ENCODE results near the gene NLGN1.

The NLGN1 gene

DNA sequence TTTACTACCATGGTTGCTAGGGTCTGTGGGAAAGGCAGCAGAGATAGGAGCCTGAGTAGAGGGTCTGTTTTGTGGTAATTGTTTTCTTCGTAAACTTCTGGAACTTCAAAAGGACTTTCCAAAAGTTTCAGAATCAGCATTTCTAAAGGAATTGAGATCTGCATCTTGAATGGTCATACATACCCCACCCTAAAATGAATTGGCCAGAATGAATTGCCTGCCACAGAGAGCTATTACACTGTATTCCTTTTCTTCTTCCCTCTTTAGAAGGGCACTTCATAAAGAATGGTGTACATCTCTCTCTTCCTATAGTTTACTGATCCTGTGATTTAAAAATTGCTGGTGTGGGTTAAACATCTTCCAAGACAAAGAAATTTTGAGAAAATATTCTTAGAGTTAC lies 525.7 kb downstream of the NLGN1 start:
- DNase-seq = no peak

DNA sequence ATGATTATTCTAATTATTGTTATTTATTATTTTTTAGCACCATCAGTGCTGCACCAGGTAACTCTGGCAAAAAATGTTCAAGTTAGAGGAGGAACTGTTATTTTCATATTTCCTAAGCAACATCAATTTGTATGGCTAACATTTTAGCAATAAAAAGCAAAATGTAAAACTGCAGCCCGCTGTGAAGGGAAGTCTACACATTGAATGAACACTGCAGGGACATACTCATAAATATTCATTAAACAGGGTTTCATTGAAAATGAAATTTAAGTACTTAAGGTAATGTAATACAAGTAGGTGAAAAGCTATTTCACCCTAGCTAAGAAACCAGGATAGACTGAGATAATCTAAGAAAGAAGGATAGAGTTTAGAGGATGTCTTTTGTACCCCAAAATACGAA lies 532.7 kb downstream of the NLGN1 start:
- no peak for DNase-seq

DNA sequence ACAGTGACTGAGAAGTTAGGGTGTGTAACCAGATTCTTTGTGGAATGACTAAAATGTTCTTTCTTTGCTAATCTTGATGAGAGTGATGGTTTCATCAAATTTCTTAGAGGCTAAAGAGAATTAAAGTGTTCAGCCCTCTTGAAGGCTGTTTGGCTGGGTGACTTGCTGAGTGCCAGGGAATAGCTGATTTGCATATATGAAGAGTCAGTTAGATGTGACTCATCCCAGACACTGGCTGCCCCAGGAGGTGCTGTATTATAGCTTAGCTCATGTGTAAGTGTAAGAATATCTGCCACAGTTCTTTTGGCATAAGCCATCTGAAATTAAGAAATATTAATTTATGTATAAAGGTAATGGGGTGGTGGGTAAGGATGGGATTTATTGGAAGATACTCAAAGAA lies 535.1 kb downstream of the NLGN1 start:
- DNase-seq = no peak

DNA sequence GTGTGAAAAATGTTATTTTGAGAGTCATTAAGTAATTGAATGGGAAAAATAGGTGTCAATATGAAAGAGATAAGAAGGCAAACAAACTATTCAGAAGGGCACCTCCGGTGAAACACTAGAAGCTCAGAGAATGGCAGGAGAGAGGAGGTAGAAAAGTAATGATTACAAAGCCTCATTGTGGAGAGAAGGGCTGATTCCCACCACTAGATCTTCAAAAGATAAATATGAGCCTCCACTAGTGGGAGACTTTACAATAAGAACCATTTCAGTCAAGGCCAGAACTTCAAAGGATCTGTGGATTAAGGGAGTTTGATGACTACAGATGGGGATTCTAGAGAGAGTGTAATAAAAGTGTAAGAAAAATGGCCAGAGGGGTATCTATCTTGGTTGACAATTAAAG lies 535.6 kb downstream of the NLGN1 start:
- no peak for DNase-seq

DNA sequence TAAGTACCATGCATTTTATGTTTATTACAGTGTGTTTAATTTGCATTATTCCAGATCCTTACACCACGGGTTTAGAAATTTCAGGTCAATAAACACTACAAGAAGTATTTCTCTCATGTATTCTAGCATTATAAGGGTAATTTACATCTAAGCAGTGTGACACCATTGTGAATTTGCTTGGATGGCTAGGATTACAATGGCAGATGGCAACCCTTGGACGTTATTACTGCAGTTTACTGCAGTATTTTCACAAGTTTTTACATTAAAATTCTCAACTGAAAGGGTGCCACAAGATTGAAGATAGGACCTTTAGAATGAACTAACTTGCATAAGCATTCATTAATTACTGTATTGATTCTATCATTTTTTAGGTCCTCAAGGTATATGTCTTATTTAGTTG lies 538.8 kb downstream of the NLGN1 start:
- no peak for DNase-seq

DNA sequence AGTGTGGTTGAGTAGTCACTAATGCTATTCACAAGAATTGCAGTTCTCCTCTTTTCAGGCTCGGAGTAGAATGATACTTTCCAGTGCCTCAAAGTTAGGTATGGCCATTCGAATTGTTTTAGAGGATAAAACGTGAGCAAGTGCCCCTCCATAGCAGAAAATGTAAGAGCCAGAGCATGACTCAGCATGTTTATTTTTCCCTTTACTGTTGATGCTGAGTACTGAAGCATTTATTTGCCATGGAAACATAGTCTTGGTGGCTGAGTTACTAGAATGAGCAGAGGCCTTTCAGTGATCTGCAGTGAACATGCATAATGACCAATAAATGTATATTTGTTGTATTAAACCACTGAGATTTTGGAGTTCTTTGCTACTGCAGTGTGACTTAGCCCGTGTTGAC lies 540.6 kb downstream of the NLGN1 start:
- no peak for DNase-seq

DNA sequence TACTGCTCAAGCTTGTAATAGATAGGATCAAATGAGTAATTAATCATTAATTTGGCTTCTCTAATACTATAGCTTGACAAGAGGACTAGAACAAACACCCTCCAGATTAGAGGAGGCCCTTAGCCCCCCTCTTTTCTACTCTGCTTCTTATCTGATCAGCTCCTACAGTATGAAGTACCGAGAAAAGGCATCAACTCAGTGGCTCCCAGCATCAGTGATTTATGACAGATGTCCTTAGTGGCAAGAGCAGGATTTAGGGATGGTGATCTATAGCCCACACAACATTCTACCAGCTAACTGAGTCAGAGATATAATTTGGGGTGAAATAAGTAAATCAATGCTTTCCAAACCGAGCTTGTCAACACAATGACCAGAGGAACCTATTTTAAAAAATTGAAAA lies 541.1 kb downstream of the NLGN1 start:
- DNase-seq = no peak

DNA sequence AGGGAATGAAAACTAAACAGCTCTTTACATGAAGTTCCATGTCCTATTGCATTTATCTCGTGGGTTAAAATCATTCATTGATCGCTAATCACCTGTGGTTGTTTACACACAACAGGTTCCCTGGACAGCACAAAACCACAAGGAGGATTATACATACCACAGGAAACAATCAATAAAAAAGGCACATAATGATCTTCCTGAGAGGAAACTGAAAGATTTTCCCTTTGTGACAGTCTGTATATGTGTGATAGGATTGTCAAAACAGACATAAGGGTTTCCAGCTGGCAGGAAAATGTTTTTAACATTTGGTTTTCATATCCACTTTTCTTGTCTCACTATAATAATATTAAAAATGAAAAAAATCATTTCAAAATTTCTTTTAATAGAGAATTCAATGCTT lies 541.8 kb downstream of the NLGN1 start:
- DNase-seq = no peak

DNA sequence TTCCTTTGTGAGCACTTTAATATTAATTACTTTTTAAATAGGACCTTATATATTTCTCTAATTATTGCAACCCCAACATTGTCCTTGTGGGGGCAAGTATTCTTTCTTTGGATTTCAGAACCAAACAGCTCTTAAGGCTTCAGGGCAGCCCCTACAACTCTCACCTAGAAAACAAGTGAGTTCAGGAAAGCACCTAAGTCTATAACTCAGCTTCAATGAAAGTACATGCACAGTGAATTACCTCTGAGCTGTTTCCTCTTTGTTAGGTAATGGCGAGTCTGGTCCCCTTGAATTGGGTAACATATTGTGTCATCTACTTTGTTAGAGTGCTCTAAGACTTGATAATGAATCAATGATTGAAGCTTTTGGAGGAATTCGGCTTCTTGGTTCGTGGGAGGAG lies 545.7 kb downstream of the NLGN1 start:
- DNase-seq = no peak

DNA sequence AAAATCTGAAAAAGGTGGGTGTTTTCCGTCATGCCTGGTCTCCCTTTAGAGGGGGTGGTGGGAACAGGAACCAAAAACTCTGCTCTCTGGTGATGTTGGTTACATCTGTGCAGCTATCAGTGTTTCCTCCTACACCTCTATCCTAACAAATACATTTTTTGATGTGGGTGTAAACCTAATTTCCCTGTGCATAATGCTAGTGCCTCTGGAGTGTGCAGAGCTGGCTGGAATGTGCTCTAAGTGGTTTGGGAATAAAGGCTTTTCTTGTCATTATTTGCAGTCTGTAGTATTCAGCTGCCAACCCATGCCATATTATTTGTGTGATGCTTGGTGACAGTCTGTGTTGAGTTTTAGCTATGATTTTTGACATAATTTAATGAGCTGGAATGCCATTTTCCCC lies 547.6 kb downstream of the NLGN1 start:
- DNase-seq = no peak

DNA sequence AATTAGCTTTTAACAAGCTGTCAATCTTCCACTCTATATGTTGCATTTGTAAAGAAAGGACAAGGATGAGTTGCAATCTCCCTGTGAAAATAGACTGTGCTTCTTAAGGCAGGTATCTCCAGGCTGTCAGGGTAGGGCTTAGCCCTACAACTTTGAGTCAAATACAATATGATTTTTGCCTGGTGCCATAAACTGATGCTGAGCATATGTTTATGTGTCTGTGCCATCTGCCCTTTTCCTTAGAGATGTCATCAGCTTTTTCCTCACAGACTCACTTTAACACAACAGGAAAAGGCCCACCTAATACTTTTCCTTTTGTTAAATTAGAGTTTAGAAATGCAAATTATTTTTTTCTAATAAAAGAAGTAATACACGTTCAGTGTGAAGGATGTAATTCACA lies 548.3 kb downstream of the NLGN1 start:
- no peak for DNase-seq

DNA sequence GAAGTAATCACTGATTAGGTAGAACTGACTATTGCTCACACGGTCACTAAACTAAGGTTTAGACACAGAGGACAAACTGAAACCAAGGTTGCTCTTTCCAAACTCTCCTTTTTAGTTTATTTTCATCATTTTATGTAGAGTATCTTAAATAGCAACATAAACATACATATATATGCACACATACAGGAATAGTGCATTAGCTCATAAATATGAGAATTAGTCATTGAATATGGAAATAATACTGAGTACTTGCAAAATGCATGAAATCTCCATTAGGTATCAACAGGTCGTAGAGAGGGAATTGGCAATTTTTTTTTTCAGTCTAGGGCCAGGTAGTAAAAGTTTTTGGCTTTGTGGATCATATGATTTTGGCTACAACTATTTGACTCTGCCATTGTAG lies 557.1 kb downstream of the NLGN1 start:
- DNase-seq = no peak

DNA sequence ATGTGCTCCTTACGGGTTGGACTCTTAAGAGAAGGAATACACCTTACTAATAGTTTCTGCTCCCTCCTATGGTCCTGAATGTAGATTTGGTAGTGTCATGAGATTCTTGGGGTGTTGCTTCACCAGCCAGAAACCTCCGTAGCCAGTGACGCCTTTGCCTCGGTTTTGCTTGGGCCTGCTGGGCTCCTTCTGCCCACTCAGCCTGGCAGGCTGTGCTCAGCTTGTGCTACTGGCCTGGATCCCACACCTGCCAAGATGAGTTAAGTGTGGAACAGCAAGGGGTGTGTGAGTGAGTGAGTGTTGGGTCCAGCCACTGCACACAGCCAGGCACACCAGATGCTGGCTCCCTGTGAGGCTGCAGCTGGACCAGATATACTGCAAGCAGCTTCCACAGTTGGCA lies 560.1 kb downstream of the NLGN1 start:
- no peak for DNase-seq

DNA sequence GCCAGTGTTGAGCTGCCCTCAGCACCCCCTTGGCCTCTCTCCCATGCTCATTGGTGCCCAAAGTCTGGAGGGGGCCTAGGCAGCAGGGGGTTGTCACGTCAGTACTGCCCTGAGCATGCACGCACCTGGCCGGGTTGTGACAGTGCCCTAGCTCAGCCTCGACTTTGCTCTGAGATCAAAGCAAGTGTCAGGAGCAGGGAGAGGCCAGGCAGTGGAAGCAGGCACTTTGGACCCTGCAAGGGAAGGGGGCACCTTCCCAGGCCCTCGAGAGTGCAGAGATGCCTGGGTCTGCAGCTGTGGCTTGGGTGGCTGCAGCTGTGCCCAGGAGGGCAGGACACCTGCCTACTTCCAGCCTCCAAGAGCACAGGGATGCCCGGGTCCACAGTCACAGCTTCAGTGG lies 561.3 kb downstream of the NLGN1 start:
- DNase-seq = no peak

DNA sequence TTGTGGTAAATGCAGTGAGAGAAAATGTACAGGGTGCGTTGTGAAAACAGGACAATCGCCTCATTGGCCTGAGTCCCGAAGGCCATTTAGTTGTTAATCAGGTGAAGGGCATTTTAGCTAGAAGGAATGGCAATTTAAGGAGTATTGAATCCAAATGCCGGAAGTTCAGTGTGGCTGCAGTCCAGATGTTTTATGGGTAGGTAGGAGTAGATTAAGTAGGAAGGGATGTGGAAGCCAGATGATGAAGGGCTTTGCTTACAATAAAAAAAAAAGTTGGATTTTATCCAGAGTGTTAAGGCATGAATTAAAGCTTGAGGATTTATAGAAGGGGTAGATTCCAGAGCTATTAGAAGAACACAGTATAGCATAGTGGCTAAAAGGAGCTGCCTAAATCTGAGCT lies 572.7 kb downstream of the NLGN1 start:
- no peak for DNase-seq

DNA sequence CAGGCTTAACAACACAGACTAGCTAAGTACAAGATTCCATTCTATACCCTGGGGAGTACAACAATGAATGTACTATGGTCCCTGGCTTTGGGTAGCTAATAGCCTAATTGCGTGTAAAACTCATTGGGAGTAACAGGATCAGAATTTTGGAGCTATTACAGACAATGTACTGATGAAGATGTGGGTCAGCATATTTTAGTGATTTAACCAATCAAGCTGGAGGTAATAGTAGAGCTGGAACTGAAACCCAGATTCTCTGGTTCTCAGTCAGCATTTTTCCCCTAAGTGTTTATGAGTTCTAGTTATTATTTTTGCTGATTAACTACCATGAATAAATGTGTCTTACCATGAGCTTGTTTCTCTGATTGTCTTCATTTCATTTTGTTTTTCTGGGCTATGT lies 578.7 kb downstream of the NLGN1 start:
- DNase-seq = no peak

DNA sequence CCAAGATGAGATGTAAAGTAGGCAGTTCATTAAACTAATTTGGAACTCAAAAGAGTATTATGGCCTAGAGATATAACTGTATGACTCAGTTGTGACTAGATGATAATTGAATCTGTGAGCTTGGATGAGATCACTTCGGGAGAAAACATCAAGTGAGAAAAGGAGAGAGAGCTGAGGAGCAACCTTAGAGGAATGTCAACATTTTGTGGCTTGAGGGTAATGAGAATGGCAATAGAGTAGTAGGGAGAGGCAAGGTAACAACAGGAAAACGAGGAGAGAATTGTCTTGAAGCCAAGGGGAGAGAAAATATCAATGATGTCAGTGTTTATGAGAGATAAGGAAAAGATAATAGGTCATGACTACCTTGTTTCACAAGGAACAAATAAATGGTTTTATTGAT lies 580.2 kb downstream of the NLGN1 start:
- no peak for DNase-seq

DNA sequence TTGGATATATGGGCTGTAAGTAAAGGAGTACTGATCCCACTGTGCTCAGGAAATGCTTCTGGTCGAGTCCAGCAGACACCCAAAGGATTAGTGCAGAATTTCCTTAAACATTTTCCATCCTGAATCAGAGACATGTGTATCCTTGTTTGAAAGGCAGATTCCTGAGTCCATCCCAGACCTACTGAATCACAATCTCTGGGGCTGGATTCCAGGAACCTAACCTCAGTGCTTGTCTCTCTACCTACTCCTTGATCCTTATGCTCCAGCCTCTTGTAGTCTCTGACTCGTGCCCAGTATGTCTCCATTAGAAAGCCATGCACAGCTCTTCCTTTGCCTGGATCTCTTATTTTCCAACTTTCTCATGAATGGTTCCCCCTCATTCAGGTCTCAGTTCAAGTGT lies 585.8 kb downstream of the NLGN1 start:
- no peak for DNase-seq

DNA sequence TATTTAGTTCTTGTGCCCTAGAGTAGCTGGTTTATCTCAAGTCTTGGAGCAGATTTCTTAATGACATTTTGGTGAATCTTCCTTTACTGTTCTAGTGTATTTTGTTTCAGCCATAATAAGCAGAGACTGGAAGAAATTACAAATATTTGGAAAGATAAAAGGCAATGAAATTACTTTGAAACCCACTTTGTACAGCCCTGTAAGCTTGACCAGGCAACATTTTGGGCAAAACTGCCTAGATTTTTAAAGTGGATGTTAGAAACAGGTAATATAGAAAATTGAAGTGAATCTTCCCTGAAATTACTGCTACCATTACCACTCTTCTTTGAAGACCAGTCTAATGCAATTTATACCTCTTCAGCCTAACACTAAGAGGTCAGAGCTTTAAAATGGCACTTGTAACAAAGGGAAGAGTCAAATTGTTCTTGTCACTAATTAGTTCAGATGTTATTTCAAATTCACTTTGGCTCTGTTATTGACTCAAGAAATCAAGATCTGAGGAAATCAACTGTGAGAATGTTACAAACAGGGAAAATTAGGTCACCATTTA lies 589.4 kb downstream of the NLGN1 start:
- no peak for DNase-seq

DNA sequence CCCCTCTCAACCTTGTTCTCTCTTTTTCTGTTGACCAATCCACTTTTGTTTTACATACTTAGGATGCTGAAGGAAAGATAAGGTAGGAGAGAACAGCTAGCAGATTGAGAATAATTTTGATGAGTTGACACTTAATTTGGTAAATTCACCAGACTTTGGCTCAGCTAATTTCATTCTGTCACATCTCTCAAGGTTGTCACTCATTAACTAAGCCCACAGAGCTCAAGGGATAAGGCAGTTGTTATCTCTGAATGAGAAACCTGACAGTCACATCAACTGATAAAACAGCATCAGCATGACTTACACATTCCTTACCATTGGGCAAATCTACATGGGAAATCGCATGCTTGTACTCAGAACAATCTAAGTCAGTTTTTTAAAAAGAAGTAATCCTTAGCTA lies 591.4 kb downstream of the NLGN1 start:
- DNase-seq = no peak

DNA sequence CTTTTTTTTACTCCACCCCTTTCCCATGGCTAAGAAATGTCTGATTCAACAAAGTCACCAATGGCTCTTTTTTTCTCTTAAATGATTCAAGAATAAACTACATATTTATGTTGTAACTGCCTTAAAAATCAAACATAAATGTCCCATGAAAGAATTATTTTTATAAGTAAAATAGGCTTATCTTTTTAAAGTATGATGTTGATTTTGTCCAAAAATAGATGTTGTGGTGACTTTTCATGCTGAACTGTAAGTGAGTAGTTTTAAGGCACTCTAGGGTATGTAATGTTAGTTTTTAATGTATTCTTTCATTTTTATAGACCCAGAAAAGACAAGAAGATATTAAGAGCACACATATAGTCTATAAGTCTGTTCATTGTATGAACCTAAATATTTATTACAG lies 594.9 kb downstream of the NLGN1 start:
- no peak for DNase-seq

DNA sequence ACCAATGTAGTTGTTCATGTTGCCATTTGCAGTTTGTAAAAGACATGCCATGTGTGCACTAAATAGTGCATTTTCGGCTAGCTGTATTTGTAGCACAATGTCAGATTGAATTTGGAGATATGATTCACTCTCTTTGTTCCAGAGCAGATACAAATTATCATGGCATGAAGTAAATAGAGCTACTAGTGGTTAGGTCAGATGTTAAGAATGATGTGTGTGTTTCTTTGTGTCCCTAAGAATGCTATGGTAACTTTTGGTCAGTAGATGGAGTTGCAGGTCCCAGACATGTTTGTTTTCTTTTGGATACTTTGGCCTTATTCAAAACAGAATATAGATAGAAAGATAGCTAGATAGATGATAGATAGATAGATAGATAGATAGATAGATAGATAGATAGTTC lies 595.8 kb downstream of the NLGN1 start:
- DNase-seq = no peak

DNA sequence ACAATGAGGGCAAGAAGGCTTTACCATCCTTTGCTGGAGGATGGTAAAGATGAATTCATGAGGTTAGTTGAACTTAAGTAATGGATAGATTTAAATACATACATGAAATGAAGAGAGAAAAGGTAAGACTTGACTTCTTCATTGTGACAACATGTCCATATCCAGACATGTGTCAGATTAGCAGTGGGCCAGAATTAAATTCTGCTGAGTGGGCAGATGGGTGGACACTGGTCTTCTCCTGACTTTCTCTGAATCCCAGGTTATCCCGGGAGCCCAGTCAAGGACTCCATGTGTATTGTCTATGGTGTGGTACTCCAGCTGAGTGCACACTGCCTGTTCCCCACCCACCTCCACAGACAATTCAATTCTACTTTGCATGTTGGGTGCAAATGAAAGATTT lies 603.1 kb downstream of the NLGN1 start:
- no peak for DNase-seq

DNA sequence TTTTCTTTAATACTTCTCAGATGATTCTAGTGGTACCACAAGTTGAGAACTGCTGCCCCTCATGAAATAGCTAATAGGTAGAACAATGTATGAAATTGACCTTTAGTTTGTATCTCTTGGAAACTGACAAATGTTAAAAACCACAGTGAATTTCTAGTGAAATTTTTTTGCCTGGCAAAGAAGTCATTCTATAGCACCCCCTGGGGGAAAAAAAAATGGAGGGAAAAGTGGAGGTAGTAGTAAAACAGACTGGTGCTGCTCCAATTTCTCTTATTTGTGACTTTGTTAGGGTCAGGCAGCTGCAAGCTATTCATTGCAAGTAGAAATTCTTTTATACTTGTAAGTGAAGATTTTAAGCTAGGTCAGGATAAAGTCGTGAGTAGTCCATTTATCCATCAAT lies 605.0 kb downstream of the NLGN1 start:
- no peak for DNase-seq

DNA sequence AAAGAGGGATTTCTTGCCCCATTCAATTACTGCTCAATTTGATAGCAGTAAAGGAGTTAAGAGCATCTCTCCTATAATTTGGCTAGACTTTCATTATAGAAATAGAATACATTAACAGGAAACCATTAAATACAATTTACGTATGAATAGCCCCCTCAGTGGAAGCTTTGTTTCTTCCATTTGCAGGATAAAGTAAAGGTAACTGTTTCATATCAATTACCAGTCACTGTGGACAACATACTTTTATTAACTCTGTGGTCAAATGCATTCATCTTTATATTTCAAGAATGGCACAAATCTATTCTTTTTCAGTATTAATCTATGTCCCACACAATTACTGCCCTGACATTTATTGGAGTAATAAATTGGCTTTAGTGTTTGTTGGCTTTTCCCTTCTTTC lies 613.4 kb downstream of the NLGN1 start:
- no peak for DNase-seq

DNA sequence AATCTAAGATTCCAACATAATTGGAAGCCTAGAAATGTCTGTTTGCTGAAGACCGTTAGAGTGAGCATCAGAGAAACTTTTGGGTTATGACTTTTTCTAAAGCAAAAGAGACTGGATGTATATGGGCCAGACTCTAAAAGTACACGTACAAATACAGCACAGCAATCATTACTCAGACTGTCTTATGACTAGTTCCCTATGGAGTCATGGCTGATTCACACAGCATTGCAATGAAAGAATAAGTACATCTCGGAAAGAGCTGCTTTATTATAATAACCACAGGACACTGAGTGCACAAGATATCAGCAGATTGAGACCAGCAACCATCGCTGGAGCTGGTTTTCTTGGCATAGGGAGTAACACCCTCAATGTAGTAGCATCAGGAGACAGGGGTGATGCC lies 618.6 kb downstream of the NLGN1 start:
- no peak for DNase-seq
